K562 (cell line): ENCODE results near the gene ABCG1.

Experiments
- CTCF ChIP-seq, 3 experiments: IDR thresholded peaks in 2 of 3; conservative IDR thresholded peaks in 1 of 3; 2 replicates each; pipeline ENCODE4 v1.5.1; 2011 to 2012; ENCODE audit warnings: low read length in 3 of 3, mild to moderate bottlenecking in 3 of 3, control low read depth in 2 of 3, improper control_type of control experiment in 1 of 3, inconsistent platforms in 1 of 3, low read depth in 1 of 3, mixed read lengths in 1 of 3, moderate library complexity in 1 of 3; ENCODE audit not compliant: insufficient read depth in 2 of 3
- E2F1 ChIP-seq: sonication (generic); formaldehyde crosslinking; IDR thresholded peaks from 2 replicates; pipeline ENCODE4 v1.8.1; 2023; ENCODE audit warnings: mild to moderate bottlenecking, missing genetic modification reagents, moderate library complexity
- ELF2 ChIP-seq: fragments of 250-450 bp; sonication (Bioruptor Pico); IDR thresholded peaks from 2 replicates; pipeline ENCODE4 v1.5.0; 2021; ENCODE audit warnings: mild to moderate bottlenecking
- EZH2 ChIP-seq: IDR thresholded peaks from 2 replicates; pipeline ENCODE4 v1.6.1; 2012; ENCODE audit warnings: low read depth, mild to moderate bottlenecking, inconsistent platforms, low read length, borderline replicate concordance
- ID3 ChIP-seq, 2 experiments: fragments of 250-450 bp in 1 of 2; fragments of 450-650 bp in 1 of 2; sonication (Bioruptor Pico) in 1 of 2; IDR thresholded peaks; 2 replicates each; pipeline versions ENCODE4 v1.6.1 to v1.8.0; 2016 to 2021; ENCODE audit warnings: mild to moderate bottlenecking in 2 of 2, moderate library complexity in 2 of 2, missing compliant biosample characterization in 1 of 2, missing genetic modification characterization in 1 of 2
- MAFK ChIP-seq: IDR thresholded peaks from 2 replicates; pipeline ENCODE4 v1.6.1; 2011; ENCODE audit warnings: low read length, improper control_type of control experiment
- PREB ChIP-seq: sonication (generic); formaldehyde crosslinking; IDR thresholded peaks from 2 replicates; pipeline ENCODE4 v1.8.1; 2023; ENCODE audit warnings: mild to moderate bottlenecking, missing genetic modification reagents
- SMARCA5 ChIP-seq: fragments of 450-650 bp; IDR thresholded peaks from 2 replicates; pipeline ENCODE4 v1.6.1; 2016
- ZNF444 ChIP-seq: fragments of 250-450 bp; sonication (Bioruptor Pico); IDR thresholded peaks from 2 replicates; pipeline ENCODE4 v1.4.0; 2020; ENCODE audit warnings: mild to moderate bottlenecking, moderate library complexity

GRCh38 chr21:42257091-42257765, 38.3 kb downstream of the ABCG1 start:
- no peak for TF ChIP-seq CTCF (IDR thresholded peaks at IDR 0.05 in 2 of 3, conservative IDR thresholded peaks at IDR 0.05 in 1 of 3; ENCODE audit: insufficient read depth in 2 of 3, low read depth in 1 of 3, low read length in 3 of 3)
- TF ChIP-seq ID3 (CRISPR knock-in tag; IDR thresholded peaks at IDR 0.05), result no peak
- TF ChIP-seq ID3 (tag; IDR thresholded peaks at IDR 0.05), result no peak
- TF ChIP-seq ELF2 (CRISPR knock-in tag), result no peak
- no peak for TF ChIP-seq ZNF444
- TF ChIP-seq MAFK, result no peak
- TF ChIP-seq E2F1 (CRISPR knock-in tag), result no peak
- no peak for TF ChIP-seq EZH2
- TF ChIP-seq PREB (CRISPR knock-in tag), result no peak
- no peak for TF ChIP-seq SMARCA5
